H1 (cell line): ENCODE results near the gene ZGRF1. TPM values are rescaled to one million over a fixed set of nuclear protein-coding genes. Genes with fewer than 3 reads are reported as not detected.

Source experiments
- CTCF ChIA-PET: fragments of 300-600 bp; sonication (Branson Sonifier 250); formaldehyde crosslinking; loops from one replicate; lab custom pipeline; 2021; ENCODE audit not compliant: partially characterized antibody; lab: Charles Lee
- POLR2A ChIA-PET: fragments of 300-600 bp; sonication (Branson Sonifier 250); formaldehyde crosslinking; loops from one replicate; lab custom pipeline; 2021; ENCODE audit warnings: inconsistent platforms; ENCODE audit not compliant: partially characterized antibody; lab: Charles Lee
- DNase-seq, 2 experiments: peaks; one replicate each; pipeline versions ENCODE4 v3.0.0 to v3.0.0-alpha.2; 2010 to 2022; ENCODE audit warnings: low spot score in 2 of 2, low read depth in 1 of 2, mixed read lengths in 1 of 2
- FAIRE-seq: peaks from 2 replicates; lab custom pipeline; 2011; peaks lifted over from hg19 to GRCh38; lab: Jason Lieb, UNC
- H2AFZ ChIP-seq: 2 replicates; pipeline ENCODE4 v1.8.1; 2012; ENCODE audit warnings: low read length, inconsistent platforms
- H2AK5ac ChIP-seq: 2 replicates; pipeline ENCODE4 v1.6.1; 2013; ENCODE audit warnings: low read depth, low read length
- H2BK120ac ChIP-seq: replicated peaks from 2 replicates; pipeline ENCODE3; 2013; ENCODE audit warnings: low read depth, low read length, inconsistent platforms
- H2BK12ac ChIP-seq: 2 replicates; pipeline ENCODE4 v1.6.1; 2013; ENCODE audit warnings: low read depth, low read length
- H2BK15ac ChIP-seq: 2 replicates; pipeline ENCODE4 v1.6.1; 2013; ENCODE audit warnings: low read length
- H2BK20ac ChIP-seq: 2 replicates; pipeline ENCODE4 v1.6.1; 2013; ENCODE audit warnings: low read length
- H2BK5ac ChIP-seq: 2 replicates; pipeline ENCODE4 v1.6.1; 2013; ENCODE audit warnings: low read depth, low read length
- H3K14ac ChIP-seq: 2 replicates; pipeline ENCODE4 v1.6.1; 2013; ENCODE audit warnings: inconsistent platforms; ENCODE audit not compliant: insufficient read length
- H3K18ac ChIP-seq: 2 replicates; pipeline ENCODE4 v1.6.1; 2013; ENCODE audit warnings: low read length; ENCODE audit errors: extremely low read depth
- H3K23ac ChIP-seq: 2 replicates; pipeline ENCODE4 v1.6.1; 2013; ENCODE audit warnings: inconsistent platforms; ENCODE audit not compliant: insufficient read length
- H3K23me2 ChIP-seq: 2 replicates; pipeline ENCODE4 v1.6.1; 2013; ENCODE audit warnings: low read depth, low read length
- H3K27ac ChIP-seq: 2 replicates; pipeline ENCODE4 v1.6.1; 2011; ENCODE audit warnings: low read depth, low read length, inconsistent platforms
- H3K27me3 ChIP-seq, 4 experiments: replicated peaks in 1 of 4; 1 replicate in 1 of 4; 2 replicates in 3 of 4; pipeline versions ENCODE4 v1.6.1 to v1.8.1; 2011 to 2013; ENCODE audit warnings: low read length in 3 of 4, mild to moderate bottlenecking in 3 of 4, inconsistent platforms in 2 of 4, mixed read lengths in 2 of 4, moderate library complexity in 1 of 4; ENCODE audit not compliant: control insufficient read depth in 3 of 4, insufficient read depth in 3 of 4; ENCODE audit errors: extremely low read depth in 1 of 4
- H3K36me3 ChIP-seq, 4 experiments: 2 replicates each; pipeline versions ENCODE4 v1.6.1 to v1.8.1; 2011 to 2013; ENCODE audit warnings: mild to moderate bottlenecking in 4 of 4, low read length in 3 of 4, moderate library complexity in 2 of 4, control low read depth in 1 of 4, inconsistent platforms in 1 of 4; ENCODE audit not compliant: insufficient read depth in 4 of 4, control insufficient read depth in 2 of 4
- H3K4ac ChIP-seq: replicated peaks from 2 replicates; pipeline ENCODE3; 2013; ENCODE audit warnings: low read length, low read depth, mixed read lengths, inconsistent platforms; ENCODE audit not compliant: insufficient read length
- H3K4me1 ChIP-seq, 4 experiments: replicated peaks in 1 of 4; 1 replicate in 1 of 4; 2 replicates in 3 of 4; pipeline versions ENCODE4 v1.6.1 to v1.8.1; 2011 to 2013; ENCODE audit warnings: low read length in 3 of 4, inconsistent platforms in 2 of 4, mixed read lengths in 1 of 4; ENCODE audit not compliant: insufficient read depth in 4 of 4, control insufficient read depth in 3 of 4
- H3K4me2 ChIP-seq, 2 experiments: 2 replicates each; pipeline versions ENCODE4 v1.6.1 to v1.8.1; 2011 to 2013; ENCODE audit warnings: low read depth in 2 of 2, low read length in 2 of 2, control low read depth in 1 of 2, inconsistent platforms in 1 of 2, mild to moderate bottlenecking in 1 of 2; ENCODE audit not compliant: insufficient read depth in 1 of 2
- H3K4me3 ChIP-seq, 4 experiments: fragments of 200-600, 300-600 bp in 1 of 4; sonication (generic), shearing (Covaris generic), sonication (Bioruptor Twin) in 1 of 4; 2 replicates each; pipeline versions ENCODE4 v1.5.1 to v1.8.1; 2011 to 2016; ENCODE audit warnings: low read length in 4 of 4, low read depth in 3 of 4, control low read depth in 2 of 4, inconsistent platforms in 2 of 4, mild to moderate bottlenecking in 2 of 4, mixed read lengths in 1 of 4, moderate library complexity in 1 of 4; ENCODE audit not compliant: insufficient read depth in 2 of 4; ENCODE audit errors: extremely low read depth in 1 of 4
- H3K56ac ChIP-seq: replicated peaks from 2 replicates; pipeline ENCODE3; 2013; ENCODE audit warnings: low read depth, mild to moderate bottlenecking, mixed read lengths, low read length, inconsistent platforms; ENCODE audit not compliant: insufficient read length
- H3K79me1 ChIP-seq: 2 replicates; pipeline ENCODE4 v1.6.1; 2013; ENCODE audit warnings: low read depth, low read length, control low read depth
- H3K79me2 ChIP-seq, 2 experiments: 2 replicates each; pipeline versions ENCODE4 v1.6.1 to v1.8.1; 2012 to 2013; ENCODE audit warnings: low read length in 2 of 2, mild to moderate bottlenecking in 2 of 2, inconsistent platforms in 1 of 2; ENCODE audit not compliant: insufficient read depth in 2 of 2, control insufficient read depth in 1 of 2
- H3K9ac ChIP-seq, 4 experiments: replicated peaks in 1 of 4; 1 replicate in 1 of 4; 2 replicates in 3 of 4; pipeline versions ENCODE4 v1.6.1 to v1.8.1; 2011 to 2013; ENCODE audit warnings: low read depth in 3 of 4, low read length in 3 of 4, control low read depth in 2 of 4, mild to moderate bottlenecking in 2 of 4, moderate library complexity in 2 of 4, inconsistent platforms in 1 of 4; ENCODE audit errors: extremely low read depth in 1 of 4
- H3K9me3 ChIP-seq, 2 experiments: 2 replicates each; pipeline versions ENCODE4 v1.6.1 to v1.8.1; 2012 to 2013; ENCODE audit warnings: mild to moderate bottlenecking in 2 of 2, moderate library complexity in 2 of 2, control low read depth in 1 of 2, inconsistent platforms in 1 of 2, low read depth in 1 of 2, low read length in 1 of 2, mixed read lengths in 1 of 2; ENCODE audit not compliant: insufficient read depth in 2 of 2
- H4K20me1 ChIP-seq, 2 experiments: replicated peaks in 1 of 2; 2 replicates each; pipeline versions ENCODE3 to v1.8.1; 2011 to 2013; ENCODE audit warnings: inconsistent platforms in 2 of 2, low read length in 2 of 2, mild to moderate bottlenecking in 1 of 2; ENCODE audit not compliant: insufficient read depth in 2 of 2, control insufficient read depth in 1 of 2
- H4K5ac ChIP-seq: 2 replicates; pipeline ENCODE4 v1.6.1; 2013; ENCODE audit warnings: low read length, low read depth, mixed read lengths, inconsistent platforms; ENCODE audit not compliant: insufficient read length
- H4K8ac ChIP-seq: 2 replicates; pipeline ENCODE4 v1.8.0; 2013; ENCODE audit warnings: mild to moderate bottlenecking, moderate library complexity, low read length, inconsistent platforms; ENCODE audit not compliant: insufficient read depth; ENCODE audit errors: extremely low read depth
- H4K91ac ChIP-seq: replicated peaks from 2 replicates; pipeline ENCODE3; 2013; ENCODE audit warnings: low read length, mixed read lengths, inconsistent platforms; ENCODE audit not compliant: insufficient read length
- CTCF ChIP-seq, 3 experiments: IDR thresholded peaks; 1 replicate in 2 of 3; 2 replicates in 1 of 3; pipeline versions ENCODE4 v1.5.1 to v1.6.1; 2011; ENCODE audit warnings: low read length in 3 of 3, mild to moderate bottlenecking in 3 of 3, inconsistent platforms in 2 of 3, low read depth in 1 of 3, moderate library complexity in 1 of 3; ENCODE audit not compliant: insufficient read depth in 1 of 3; ENCODE audit errors: control extremely low read depth in 1 of 3
- FOSL1 ChIP-seq: IDR thresholded peaks from 2 replicates; pipeline ENCODE4 v1.6.1; 2011; ENCODE audit warnings: mild to moderate bottlenecking, low read depth, low read length, moderate library complexity; ENCODE audit not compliant: insufficient read depth
- RAD21 ChIP-seq, 2 experiments: IDR thresholded peaks in 1 of 2; conservative IDR thresholded peaks in 1 of 2; 2 replicates each; pipeline ENCODE4 v1.6.1; 2011; ENCODE audit warnings: low read depth in 2 of 2, low read length in 2 of 2, improper control_type of control experiment in 1 of 2, inconsistent platforms in 1 of 2, mild to moderate bottlenecking in 1 of 2, moderate library complexity in 1 of 2
- TBP ChIP-seq: IDR thresholded peaks from 2 replicates; pipeline ENCODE4 v1.6.1; 2011; ENCODE audit warnings: low read depth, low read length, improper control_type of control experiment
- WGBS, 2 experiments: shearing (Covaris generic) in 1 of 2; methylation state at CpG; one replicate each; pipeline versions ENCODE4 v1.1.6 to v1.1.7; 2013 to 2015; ENCODE audit warnings: low lambda C conversion rate in 2 of 2, mixed read lengths in 2 of 2, inconsistent platforms in 1 of 2, low coverage in 1 of 2, missing lambda C conversion rate in 1 of 2; ENCODE audit not compliant: insufficient replicate concordance in 2 of 2, insufficient coverage in 1 of 2, insufficient read length in 1 of 2; ENCODE audit errors: extremely low coverage in 1 of 2, missing lambda C conversion rate in 1 of 2; 5-methylcytosine and 5-hydroxymethylcytosine counted together
- polyA plus RNA-seq, 7 experiments: library from polyadenylated mRNA; depleted of rRNA in 3 of 7; stranded (reverse) in 5 of 7; unstranded in 2 of 7; fragments of >200 nt in 5 of 7; fragments of 200-250 nt in 2 of 7; gene quantifications; 1 replicate in 5 of 7; 2 replicates in 1 of 7; 4 replicates in 1 of 7; pipeline versions ENCODE4 v1.2.1 to v1.2.3, GENCODE V29; 2011 to 2013; ENCODE audit warnings: missing spikeins in 2 of 7, mixed read lengths in 2 of 7
- total RNA-seq: library from RNA; stranded (reverse); fragmentation: NEBNext Ultra II Directional; extraction: Animal tissue kit (Norgen Biotek cat#: 25700); gene quantifications from 2 replicates; pipeline ENCODE4 v1.2.1, GENCODE V29; 2021

Gene ZGRF1
- total and polyA plus RNA-seq, 2 of the 8 experiments (the other 6 are each of a cell fraction or from before 2014, with no cell fraction given): 12.0 to 44.6 TPM

GRCh38 chr4:112585977-112586736, 50.6 kb downstream of the ZGRF1 start:
- no peak overlapping the region for H3K4me3 ChIP-seq
- no peak overlapping the region for H4K91ac ChIP-seq
- H2AFZ ChIP-seq: no peak overlapping the region
- CTCF ChIA-PET: interaction anchor here (0.6 to 2.1 kb wide), 5 partner anchors 13 to 231 kb away, joined by 3 to 7 read pairs (median 4); no protein-coding TSS in a partner anchor
- no peaks in the 10 kb centered on the region for H3K9me3 ChIP-seq
- H3K27me3 ChIP-seq: no peaks in the 10 kb centered on the region
- H3K23ac ChIP-seq: no peak overlapping the region
- H3K4me2 ChIP-seq: no peak overlapping the region
- H3K4ac ChIP-seq: no peak overlapping the region
- H3K18ac ChIP-seq: no peak overlapping the region
- no peak overlapping the region for H4K5ac ChIP-seq
- no peak overlapping the region for H2BK120ac ChIP-seq
- no peaks in the 10 kb centered on the region for H3K4me1 ChIP-seq
- H2BK20ac ChIP-seq: no peak overlapping the region
- no peak overlapping the region for H3K56ac ChIP-seq
- FAIRE-seq: no peak
- no peaks in the 10 kb centered on the region for H3K79me2 ChIP-seq
- no peak overlapping the region for H3K14ac ChIP-seq
- H3K27ac ChIP-seq: no peak overlapping the region
- H4K8ac ChIP-seq: no peak overlapping the region
- H2AK5ac ChIP-seq: no peak overlapping the region
- H2BK5ac ChIP-seq: no peak overlapping the region
- no peaks in the 10 kb centered on the region for H3K79me1 ChIP-seq
- DNase-seq: no peak
- peaks cover 5 to 66% (median 15%) of the 10 kb centered on the region in 4 experiments; a peak in 6 of 8 replicates for H3K36me3 ChIP-seq
- 100% methylated on average over 2 of the region's 2 CpGs; no CpG with 5 or more reads in 1 of the 2 experiments for WGBS, 2 experiments
- TF ChIP-seq TBP: no peak
- TF ChIP-seq FOSL1: no peak
- peak in 1 of 2 experiments; percentile 1; a peak in 1 of 4 replicates for TF ChIP-seq RAD21 (IDR thresholded peaks at IDR 0.05 in 1 of 2, conservative IDR thresholded peaks at IDR 0.05 in 1 of 2; ENCODE audit: low read depth in 2 of 2, low read length in 2 of 2)
- peak in 1 of 3 experiments; percentile 22; a peak in 2 of 4 replicates for TF ChIP-seq CTCF (IDR thresholded peaks at IDR 0.05; ENCODE audit: control extremely low read depth in 1 of 3, insufficient read depth in 1 of 3, low read depth in 1 of 3, low read length in 3 of 3)
- TF ChIP-seq, all 59 proteins: peak for 2
- Histone ChIP-seq H3K23me2 (no peaks in the 10 kb centered on the region), H2BK15ac (no peak overlapping the region), H3K9ac (no peak overlapping the region), H2BK12ac (no peak overlapping the region), H4K20me1 (no peaks in the 10 kb centered on the region)
- POLR2A ChIA-PET: no interaction called here
